Measurements from ENCODE around the gene MAF.

The MAF gene

DNA sequence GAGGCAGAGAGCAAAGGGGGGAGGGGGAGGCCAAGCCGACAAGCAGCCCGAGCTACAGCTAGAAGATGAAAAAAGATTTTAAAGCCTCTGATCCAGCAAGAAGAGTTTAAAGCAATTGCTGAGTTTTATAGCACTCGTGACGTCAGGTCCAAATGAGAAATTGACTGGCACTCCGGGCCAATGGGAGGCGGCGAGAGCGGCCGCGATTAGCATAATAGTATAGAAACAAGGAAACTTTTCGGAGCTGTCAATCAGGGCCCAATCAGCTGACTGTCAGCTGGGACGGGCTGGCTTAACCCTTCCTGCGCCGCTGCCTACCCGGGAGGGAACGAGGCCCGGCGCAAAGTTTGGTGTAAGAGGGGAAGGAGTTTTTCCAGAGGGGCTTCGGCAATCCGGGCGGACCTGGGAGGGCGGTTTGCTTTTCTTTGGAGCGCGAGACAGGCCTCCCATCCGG, at the start of gene MAF:
MAF (minus strand) TSS at position 100 of the 454 bp plus-strand sequence. CDS start 835 bp downstream, outside the sequence.
- FAIRE-seq (peak; percentile 86), DNase-seq (ENCODE audit: low spot score) (peak; percentile 84)

GRCh38 chr16:79648826-79649225, 48.3 kb upstream of the MAF start:
- no peak for FAIRE-seq
- DNase-seq (ENCODE audit: low spot score): no peak

DNA sequence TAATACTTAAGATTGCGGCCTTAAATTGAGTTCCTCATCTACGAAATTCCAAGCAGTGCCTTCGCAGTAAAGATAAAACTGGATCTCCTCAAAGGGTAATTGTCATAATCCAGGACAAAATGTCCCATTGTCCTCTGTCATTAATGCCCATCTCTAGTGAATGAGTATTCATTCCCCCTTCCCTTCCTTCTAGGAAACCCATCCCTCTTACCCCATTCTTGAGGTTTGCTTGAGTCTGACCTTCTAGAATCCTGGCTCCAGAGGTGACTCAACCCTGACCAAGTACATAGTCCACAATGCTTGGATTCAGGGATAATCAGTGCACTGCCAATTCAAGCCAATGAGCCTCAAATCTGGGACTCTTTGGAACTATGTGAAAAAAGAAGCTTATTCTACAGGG, 47.0 kb upstream of the MAF start:
- FAIRE-seq (no peak), DNase-seq (ENCODE audit: low spot score) (no peak)

GRCh38 chr16:79645701-79646100, 45.2 kb upstream of the MAF start:
- DNase-seq (ENCODE audit: low spot score) (no peak), FAIRE-seq (no peak)

- no peak for FAIRE-seq
Measured at GRCh38 chr16:79644971-79645667, 44.6 kb upstream of the MAF start.

GRCh38 chr16:79642652-79643051, 42.1 kb upstream of the MAF start:
- no peak for DNase-seq (ENCODE audit: low spot score)
- FAIRE-seq: no peak

More at GRCh38 chr16:79644971-79645667, 44.6 kb upstream of the MAF start:
- DNase-seq (ENCODE audit: low spot score): no peak

- no peak for FAIRE-seq
- no peak for DNase-seq (ENCODE audit: low spot score)
Measured at GRCh38 chr16:79640513-79641360, 40.2 kb upstream of the MAF start.

DNA sequence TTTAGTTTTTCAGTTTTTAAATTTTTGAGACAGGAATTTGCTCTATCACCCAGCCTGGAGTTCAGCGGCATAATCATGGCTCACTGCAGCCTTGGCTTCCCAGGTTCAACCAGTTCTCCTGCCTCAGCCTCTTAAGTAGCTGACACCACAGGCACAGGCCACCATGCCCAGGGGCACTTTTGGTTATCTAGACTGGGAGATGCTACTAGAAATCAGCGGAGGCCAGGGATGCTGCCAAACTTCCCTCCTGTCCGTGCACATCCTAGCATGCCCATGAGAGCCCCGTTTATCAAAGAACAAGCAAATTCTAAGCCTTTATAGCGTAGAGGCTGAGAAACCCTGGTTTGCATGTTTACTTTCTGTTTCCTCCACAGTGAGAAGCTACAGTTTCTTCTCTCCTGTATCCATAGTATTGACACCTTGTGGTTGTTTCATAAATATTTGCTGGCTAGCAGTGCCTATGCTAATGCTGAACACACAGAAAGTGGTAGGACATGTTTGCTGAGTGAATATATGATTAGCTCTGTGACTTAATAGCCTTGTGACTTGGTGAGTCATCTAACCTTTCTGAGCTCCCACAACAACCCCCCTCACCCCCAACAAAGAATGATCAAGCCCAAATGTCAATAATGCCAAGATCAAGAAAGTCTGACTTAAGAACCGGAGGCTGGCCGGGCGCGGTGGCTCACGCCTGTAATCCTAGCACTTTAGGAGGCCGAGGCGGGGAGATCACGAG, 39.2 kb upstream of the MAF start:
- DNase-seq (ENCODE audit: low spot score): peak; percentile 14
- FAIRE-seq: no peak

GRCh38 chr16:79638386-79638785, 37.8 kb upstream of the MAF start:
- no peak for DNase-seq (ENCODE audit: low spot score)
- FAIRE-seq: no peak

- no peak for FAIRE-seq
Measured at GRCh38 chr16:79635488-79635887, 35.0 kb upstream of the MAF start.

GRCh38 chr16:79634298-79634697, 33.8 kb upstream of the MAF start:
- no peak for DNase-seq (ENCODE audit: low spot score)
- FAIRE-seq: no peak

More at GRCh38 chr16:79635488-79635887, 35.0 kb upstream of the MAF start:
- no peak for DNase-seq (ENCODE audit: low spot score)

- DNase-seq (ENCODE audit: low spot score): peak; percentile 41
- no peak for FAIRE-seq
Measured at GRCh38 chr16:79632289-79632688, 31.8 kb upstream of the MAF start.

DNA sequence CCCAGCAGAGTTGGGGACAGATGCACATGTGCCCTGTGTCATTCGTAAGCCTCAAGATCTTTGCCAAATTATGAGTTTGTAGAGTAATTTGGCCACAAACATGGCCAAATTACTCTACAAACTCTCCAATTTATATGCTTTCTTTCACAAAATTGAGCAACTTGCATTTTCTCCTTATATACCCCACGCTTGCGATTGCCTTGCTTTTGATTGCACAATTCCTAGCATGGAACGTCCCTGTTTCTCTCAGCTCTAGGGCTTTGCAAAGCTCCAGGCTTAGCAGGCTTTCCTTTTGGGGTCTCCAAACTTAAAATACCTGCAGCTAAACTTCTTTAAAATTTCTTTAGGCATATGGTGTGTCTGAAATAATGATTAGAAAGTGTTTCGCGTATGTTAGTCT, 28.5 kb upstream of the MAF start:
- FAIRE-seq (no peak), DNase-seq (ENCODE audit: low spot score) (no peak)

DNA sequence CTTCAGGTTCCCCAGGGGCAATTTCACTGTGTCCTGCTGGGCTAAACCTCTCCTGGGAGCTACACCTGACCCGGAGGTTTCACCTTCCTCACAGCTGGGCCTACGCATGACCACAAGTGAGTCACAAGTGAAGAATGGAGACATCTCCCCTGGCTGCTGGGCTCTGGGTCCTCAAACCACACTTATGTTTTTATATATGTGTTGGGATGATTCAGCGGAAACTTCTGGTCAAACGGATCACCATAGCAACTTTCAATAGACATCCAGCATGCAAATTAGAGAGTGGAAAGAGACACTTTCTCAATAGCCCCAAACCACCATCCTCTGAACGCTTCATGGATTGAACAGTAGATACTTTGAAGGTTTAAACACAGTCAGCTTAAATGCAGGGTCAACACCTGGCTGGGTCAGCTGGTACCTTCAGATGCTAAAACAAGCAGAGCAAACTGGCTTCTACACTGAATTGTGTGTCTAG, 28.0 kb upstream of the MAF start:
- DNase-seq (ENCODE audit: low spot score) (peak; percentile 88), FAIRE-seq (peak; percentile 74)

GRCh38 chr16:79627092-79627491, 26.6 kb upstream of the MAF start:
- no peak for FAIRE-seq
- no peak for DNase-seq (ENCODE audit: low spot score)

GRCh38 chr16:79625738-79626137, 25.2 kb upstream of the MAF start:
- DNase-seq (ENCODE audit: low spot score): no peak
- no peak for FAIRE-seq

DNA sequence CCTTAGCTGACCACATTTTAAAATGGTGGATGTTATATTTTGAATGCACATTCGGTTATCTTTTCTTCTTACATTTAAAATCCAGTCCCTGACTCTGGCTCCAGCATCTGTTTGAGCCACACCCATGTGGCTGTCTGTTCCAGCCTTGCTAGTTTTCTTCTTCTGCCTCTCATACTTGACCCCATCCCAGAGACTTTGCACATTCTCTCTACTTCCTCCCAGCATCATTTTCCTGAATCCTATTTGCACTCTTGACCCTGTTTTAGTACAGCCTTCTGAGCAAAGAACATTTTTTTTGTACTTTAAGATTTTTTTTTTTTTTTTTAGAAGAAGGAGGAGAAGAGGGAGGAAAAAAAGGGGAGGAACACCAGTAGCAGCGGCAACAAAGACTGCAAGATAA, 23.3 kb upstream of the MAF start:
- DNase-seq (ENCODE audit: low spot score) (no peak), FAIRE-seq (no peak)

- no peak for FAIRE-seq
- DNase-seq (ENCODE audit: low spot score): no peak
Measured at GRCh38 chr16:79623062-79623461, 22.5 kb upstream of the MAF start.

- no peak for DNase-seq (ENCODE audit: low spot score)
- no peak for FAIRE-seq
Measured at GRCh38 chr16:79621027-79621426, 20.5 kb upstream of the MAF start.

- FAIRE-seq: no peak
Measured at GRCh38 chr16:79618692-79619050, 18.1 kb upstream of the MAF start.

GRCh38 chr16:79618041-79618691, 17.6 kb upstream of the MAF start:
- no peak for FAIRE-seq
- no peak for DNase-seq (ENCODE audit: low spot score)

More at GRCh38 chr16:79618692-79619050, 18.1 kb upstream of the MAF start:
- DNase-seq (ENCODE audit: low spot score): no peak

Measured in RCC 7860 (cell line).